HepG2 (cell line): Measurements from ENCODE around the gene CAD.

Experiments
- MAFF ChIP-seq: IDR thresholded peaks from 2 replicates; pipeline ENCODE4 v1.6.1; 2011; ENCODE audit warnings: low read depth, low read length, improper control_type of control experiment
- MAFK ChIP-seq, 2 experiments: IDR thresholded peaks in 1 of 2; conservative IDR thresholded peaks in 1 of 2; 2 replicates each; pipeline ENCODE4 v1.6.1; 2011; ENCODE audit warnings: improper control_type of control experiment in 2 of 2, low read length in 2 of 2
- NRL ChIP-seq: sonication (generic); formaldehyde crosslinking; IDR thresholded peaks from 2 replicates; pipeline ENCODE4 v1.5.0; 2020; ENCODE audit warnings: missing genetic modification reagents, mild to moderate bottlenecking, moderate library complexity, borderline replicate concordance
- PHF8 ChIP-seq: sonication (generic); formaldehyde crosslinking; IDR thresholded peaks from 2 replicates; pipeline ENCODE4 v1.5.0; 2020; ENCODE audit warnings: missing genetic modification reagents
- TCF7L2 ChIP-seq: IDR thresholded peaks from 2 replicates; pipeline ENCODE4 v1.6.1; 2011; ENCODE audit warnings: mild to moderate bottlenecking, low read depth, low read length, moderate library complexity
- ZKSCAN1 ChIP-seq: fragments of 150-350 bp; IDR thresholded peaks from 2 replicates; pipeline ENCODE4 v1.6.1; 2014; ENCODE audit warnings: low read length
- ZNF256 ChIP-seq: sonication (generic); formaldehyde crosslinking; conservative IDR thresholded peaks from 2 replicates; pipeline ENCODE4 v1.4.0; 2020; ENCODE audit warnings: missing genetic modification reagents
- TF ChIP-seq, protein P1 (sequence below): sonication (generic); formaldehyde crosslinking; IDR thresholded peaks from 2 replicates; pipeline ENCODE4 v1.9.0; 2021; ENCODE audit warnings: missing genetic modification reagents, borderline replicate concordance
- TF ChIP-seq, protein P2 (sequence below): sonication (generic); formaldehyde crosslinking; IDR thresholded peaks from 2 replicates; pipeline ENCODE4 v1.4.0; 2020; ENCODE audit warnings: mild to moderate bottlenecking, missing genetic modification reagents
- TF ChIP-seq, protein P3 (sequence below): IDR thresholded peaks from 2 replicates; pipeline ENCODE4 v1.6.1; 2016; ENCODE audit warnings: missing genetic modification reagents, missing compliant biosample characterization

DNA sequence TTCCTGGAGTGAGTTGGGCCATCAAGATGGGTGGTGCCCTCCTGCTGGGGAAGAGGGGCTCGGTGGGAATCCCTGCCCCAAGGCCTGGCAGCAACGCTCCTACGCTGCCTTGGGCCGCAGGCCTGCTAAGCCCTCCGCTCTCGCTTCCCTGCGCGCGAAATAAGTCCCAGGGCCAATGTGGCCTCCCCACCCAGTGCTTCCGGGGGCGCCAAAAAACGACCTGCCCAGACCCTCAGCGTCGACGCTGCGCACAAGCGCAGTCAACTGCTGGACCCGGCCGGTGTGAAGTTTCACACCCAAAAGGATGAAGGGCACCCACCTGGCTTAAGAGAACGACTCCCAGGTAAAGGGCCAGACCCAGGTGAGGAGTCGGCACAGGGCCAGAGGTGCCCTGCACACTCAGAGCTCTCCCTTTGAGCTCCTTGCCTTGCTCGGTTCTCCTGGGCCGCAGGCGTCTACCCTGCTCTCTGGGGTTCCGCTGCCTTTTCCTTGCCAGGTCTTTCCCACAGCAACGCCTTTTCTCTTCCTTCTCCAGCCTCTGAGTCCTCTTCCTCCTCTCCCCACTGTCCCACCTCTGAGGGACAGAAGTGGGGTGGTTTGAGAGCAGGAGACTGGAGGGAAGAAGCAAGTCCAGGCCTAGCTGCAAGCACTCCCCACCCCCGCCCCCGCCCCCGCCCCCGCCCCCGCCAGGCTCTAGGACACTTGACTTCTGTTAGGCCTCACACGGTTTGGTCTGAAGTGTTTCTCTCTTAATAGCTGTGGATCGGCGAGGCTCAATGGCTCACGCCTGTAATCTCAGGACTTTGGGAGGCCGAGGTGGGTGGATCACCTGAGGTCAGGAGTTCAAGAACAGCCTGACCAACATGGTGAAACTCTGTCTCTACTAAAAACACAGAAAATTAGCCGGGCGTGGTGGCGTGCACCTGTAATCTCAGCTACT lies 58.3 kb downstream of the CAD start, which contains the start of gene DNAJC5G:
- TF ChIP-seq ZKSCAN1: no peak
- TF ChIP-seq, protein P1, sequence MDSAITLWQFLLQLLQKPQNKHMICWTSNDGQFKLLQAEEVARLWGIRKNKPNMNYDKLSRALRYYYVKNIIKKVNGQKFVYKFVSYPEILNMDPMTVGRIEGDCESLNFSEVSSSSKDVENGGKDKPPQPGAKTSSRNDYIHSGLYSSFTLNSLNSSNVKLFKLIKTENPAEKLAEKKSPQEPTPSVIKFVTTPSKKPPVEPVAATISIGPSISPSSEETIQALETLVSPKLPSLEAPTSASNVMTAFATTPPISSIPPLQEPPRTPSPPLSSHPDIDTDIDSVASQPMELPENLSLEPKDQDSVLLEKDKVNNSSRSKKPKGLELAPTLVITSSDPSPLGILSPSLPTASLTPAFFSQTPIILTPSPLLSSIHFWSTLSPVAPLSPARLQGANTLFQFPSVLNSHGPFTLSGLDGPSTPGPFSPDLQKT: no peak
- no peak for TF ChIP-seq TCF7L2
- TF ChIP-seq NRL (CRISPR knock-in tag): no peak
- TF ChIP-seq, protein P2, sequence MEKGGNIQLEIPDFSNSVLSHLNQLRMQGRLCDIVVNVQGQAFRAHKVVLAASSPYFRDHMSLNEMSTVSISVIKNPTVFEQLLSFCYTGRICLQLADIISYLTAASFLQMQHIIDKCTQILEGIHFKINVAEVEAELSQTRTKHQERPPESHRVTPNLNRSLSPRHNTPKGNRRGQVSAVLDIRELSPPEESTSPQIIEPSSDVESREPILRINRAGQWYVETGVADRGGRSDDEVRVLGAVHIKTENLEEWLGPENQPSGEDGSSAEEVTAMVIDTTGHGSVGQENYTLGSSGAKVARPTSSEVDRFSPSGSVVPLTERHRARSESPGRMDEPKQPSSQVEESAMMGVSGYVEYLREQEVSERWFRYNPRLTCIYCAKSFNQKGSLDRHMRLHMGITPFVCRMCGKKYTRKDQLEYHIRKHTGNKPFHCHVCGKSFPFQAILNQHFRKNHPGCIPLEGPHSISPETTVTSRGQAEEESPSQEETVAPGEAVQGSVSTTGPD (CRISPR knock-in tag): no peak
- TF ChIP-seq MAFK (conservative IDR thresholded peaks at IDR 0.05 in 1 of 2, IDR thresholded peaks at IDR 0.05 in 1 of 2; ENCODE audit: low read length in 2 of 2): no peak
- no peak for TF ChIP-seq PHF8 (CRISPR knock-in tag)
- TF ChIP-seq, protein P3, sequence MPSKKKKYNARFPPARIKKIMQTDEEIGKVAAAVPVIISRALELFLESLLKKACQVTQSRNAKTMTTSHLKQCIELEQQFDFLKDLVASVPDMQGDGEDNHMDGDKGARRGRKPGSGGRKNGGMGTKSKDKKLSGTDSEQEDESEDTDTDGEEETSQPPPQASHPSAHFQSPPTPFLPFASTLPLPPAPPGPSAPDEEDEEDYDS: no peak
- no peak for TF ChIP-seq ZNF256 (CRISPR knock-in tag)
- TF ChIP-seq MAFF: no peak
